Parathyroid adenoma (tissue), 2 donors: ENCODE results near the gene ENDOV.
"Not testable (repeated sequence)": the region's sequence is repeated elsewhere in the genome, so short reads cannot be mapped to it uniquely, and the experiment has no call there.

Source experiments
- H2AFZ ChIP-seq: fragments of 300-600 bp; sonication (generic); one replicate; pipeline ENCODE4 v1.7.0; 2017; ENCODE audit warnings: antibody characterized with exemption, mild to moderate bottlenecking
- H3K27ac ChIP-seq: fragments of 300-600 bp; sonication (generic); one replicate; pipeline ENCODE4 v1.7.0; 2017
- H3K27me3 ChIP-seq: fragments of 300-600 bp; sonication (generic); one replicate; pipeline ENCODE4 v1.7.0; 2017; ENCODE audit warnings: low read length; ENCODE audit not compliant: control insufficient read depth, insufficient read depth
- H3K36me3 ChIP-seq: fragments of 300-600 bp; sonication (generic); one replicate; pipeline ENCODE4 v1.7.0; 2017; ENCODE audit warnings: low read length; ENCODE audit not compliant: control insufficient read depth, insufficient read depth
- H3K4me1 ChIP-seq: fragments of 300-600 bp; sonication (generic); one replicate; pipeline ENCODE4 v1.7.0; 2017; ENCODE audit warnings: control low read depth
- H3K4me2 ChIP-seq: fragments of 300-600 bp; sonication (generic); one replicate; pipeline ENCODE4 v1.7.0; 2017; ENCODE audit warnings: low read length
- H3K4me3 ChIP-seq: fragments of 300-600 bp; sonication (generic); one replicate; pipeline ENCODE4 v1.7.0; 2017; ENCODE audit warnings: low read depth, low read length
- H3K79me2 ChIP-seq: fragments of 300-600 bp; sonication (generic); one replicate; pipeline ENCODE4 v1.7.0; 2017; ENCODE audit warnings: control low read depth
- H3K9ac ChIP-seq: fragments of 300-600 bp; sonication (generic); one replicate; pipeline ENCODE4 v1.7.0; 2017; ENCODE audit warnings: mild to moderate bottlenecking
- H3K9me3 ChIP-seq: fragments of 300-600 bp; sonication (generic); one replicate; pipeline ENCODE4 v1.7.0; 2017; ENCODE audit warnings: low read length; ENCODE audit not compliant: control insufficient read depth
- CTCF ChIP-seq: fragments of 300-600 bp; sonication (generic); IDR thresholded peaks from one replicate; pipeline ENCODE4 v1.7.0; 2017; ENCODE audit warnings: antibody characterized with exemption, mild to moderate bottlenecking
- donor health status: primary hyperparathyroidism.

Gene ENDOV

GRCh38 chr17:80395402-80396151 is 19.4 kb upstream of the ENDOV start:
- Histone ChIP-seq H3K36me3 (no peaks in the 10 kb centered on the region), H3K79me2 (peaks cover 4% of the 10 kb centered on the region), H3K9ac (no peak overlapping the region), H3K4me3 (no peak overlapping the region), H3K4me2 (no peak overlapping the region), H2AFZ (no peak overlapping the region), H3K27me3 (no peaks in the 10 kb centered on the region), H3K4me1 (peaks cover 14% of the 10 kb centered on the region), H3K9me3 (no peaks in the 10 kb centered on the region), H3K27ac (no peak overlapping the region)
- no peak for TF ChIP-seq CTCF

GRCh38 chr17:80396157-80397033 is 18.6 kb upstream of the ENDOV start:
- H3K4me3 ChIP-seq, result no peak overlapping the region
- no peaks in the 10 kb centered on the region for H3K27me3 ChIP-seq
- no peak overlapping the region for H3K9ac ChIP-seq
- H3K27ac ChIP-seq, result no peak overlapping the region
- no peak for TF ChIP-seq CTCF
- H3K79me2 ChIP-seq, result peaks cover 4% of the 10 kb centered on the region
- H3K36me3 ChIP-seq, result no peaks in the 10 kb centered on the region
- H3K9me3 ChIP-seq, result no peaks in the 10 kb centered on the region
- H2AFZ ChIP-seq, result no peak overlapping the region
- H3K4me1 ChIP-seq, result peaks cover 14% of the 10 kb centered on the region
- H3K4me2 ChIP-seq, result no peak overlapping the region

- no peak overlapping the region for H3K27ac ChIP-seq
Measured at GRCh38 chr17:80397034-80397387, 18.0 kb upstream of the ENDOV start.

GRCh38 chr17:80397686-80398085 is 17.3 kb upstream of the ENDOV start:
- H3K79me2 ChIP-seq, result peaks cover 4% of the 10 kb centered on the region
- no peaks in the 10 kb centered on the region for H3K36me3 ChIP-seq
- H3K9me3 ChIP-seq, result no peaks in the 10 kb centered on the region
- H3K4me2 ChIP-seq, result no peak overlapping the region
- TF ChIP-seq CTCF, result no peak
- H3K4me3 ChIP-seq, result no peak overlapping the region
- H3K27me3 ChIP-seq, result no peaks in the 10 kb centered on the region
- no peak overlapping the region for H3K9ac ChIP-seq
- no peak overlapping the region for H3K27ac ChIP-seq
- H2AFZ ChIP-seq, result no peak overlapping the region
- peaks cover 11% of the 10 kb centered on the region for H3K4me1 ChIP-seq

More at GRCh38 chr17:80397034-80397387, 18.0 kb upstream of the ENDOV start:
- no peak overlapping the region for H3K4me2 ChIP-seq
- peaks cover 14% of the 10 kb centered on the region for H3K4me1 ChIP-seq
- no peaks in the 10 kb centered on the region for H3K9me3 ChIP-seq
- no peaks in the 10 kb centered on the region for H3K36me3 ChIP-seq
- no peak for TF ChIP-seq CTCF
- peaks cover 4% of the 10 kb centered on the region for H3K79me2 ChIP-seq
- H3K9ac ChIP-seq, result no peak overlapping the region
- no peaks in the 10 kb centered on the region for H3K27me3 ChIP-seq
- H2AFZ ChIP-seq, result no peak overlapping the region
- H3K4me3 ChIP-seq, result no peak overlapping the region

GRCh38 chr17:80401086-80401485 is 13.9 kb upstream of the ENDOV start:
- H3K36me3 ChIP-seq, H3K9me3 ChIP-seq, H3K9ac ChIP-seq, H2AFZ ChIP-seq, H3K27me3 ChIP-seq, H3K4me1 ChIP-seq, H3K4me3 ChIP-seq, H3K27ac ChIP-seq, H3K4me2 ChIP-seq: not testable (repeated sequence)
- peaks cover 16% of the 10 kb centered on the region for H3K79me2 ChIP-seq

GRCh38 chr17:80402102-80402501 is 12.9 kb upstream of the ENDOV start:
- not testable (repeated sequence) for H3K4me1 ChIP-seq, H3K4me2 ChIP-seq, H3K9ac ChIP-seq, H3K27me3 ChIP-seq, H3K36me3 ChIP-seq, H3K9me3 ChIP-seq, H3K4me3 ChIP-seq, H3K27ac ChIP-seq, H2AFZ ChIP-seq
- H3K79me2 ChIP-seq, result peaks cover 26% of the 10 kb centered on the region
